ENCODE results near the gene TFAM.

GRCh38 chr10:58394471-58394870 lies 9.3 kb downstream of the TFAM start:
- TF ChIP-seq, protein P1, sequence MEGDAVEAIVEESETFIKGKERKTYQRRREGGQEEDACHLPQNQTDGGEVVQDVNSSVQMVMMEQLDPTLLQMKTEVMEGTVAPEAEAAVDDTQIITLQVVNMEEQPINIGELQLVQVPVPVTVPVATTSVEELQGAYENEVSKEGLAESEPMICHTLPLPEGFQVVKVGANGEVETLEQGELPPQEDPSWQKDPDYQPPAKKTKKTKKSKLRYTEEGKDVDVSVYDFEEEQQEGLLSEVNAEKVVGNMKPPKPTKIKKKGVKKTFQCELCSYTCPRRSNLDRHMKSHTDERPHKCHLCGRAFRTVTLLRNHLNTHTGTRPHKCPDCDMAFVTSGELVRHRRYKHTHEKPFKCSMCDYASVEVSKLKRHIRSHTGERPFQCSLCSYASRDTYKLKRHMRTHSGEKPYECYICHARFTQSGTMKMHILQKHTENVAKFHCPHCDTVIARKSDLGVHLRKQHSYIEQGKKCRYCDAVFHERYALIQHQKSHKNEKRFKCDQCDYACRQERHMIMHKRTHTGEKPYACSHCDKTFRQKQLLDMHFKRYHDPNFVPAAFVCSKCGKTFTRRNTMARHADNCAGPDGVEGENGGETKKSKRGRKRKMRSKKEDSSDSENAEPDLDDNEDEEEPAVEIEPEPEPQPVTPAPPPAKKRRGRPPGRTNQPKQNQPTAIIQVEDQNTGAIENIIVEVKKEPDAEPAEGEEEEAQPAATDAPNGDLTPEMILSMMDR (conservative IDR thresholded peaks at IDR 0.05), result no peak
- no peak for TF ChIP-seq ZFX (IDR thresholded peaks at IDR 0.05)

All from C4-2B (cell line).